ENCODE data around the gene HPSE2.

GRCh38 chr10:98687685-98688084 lies 548.0 kb downstream of the HPSE2 start:
- TF ChIP-seq, protein P1, sequence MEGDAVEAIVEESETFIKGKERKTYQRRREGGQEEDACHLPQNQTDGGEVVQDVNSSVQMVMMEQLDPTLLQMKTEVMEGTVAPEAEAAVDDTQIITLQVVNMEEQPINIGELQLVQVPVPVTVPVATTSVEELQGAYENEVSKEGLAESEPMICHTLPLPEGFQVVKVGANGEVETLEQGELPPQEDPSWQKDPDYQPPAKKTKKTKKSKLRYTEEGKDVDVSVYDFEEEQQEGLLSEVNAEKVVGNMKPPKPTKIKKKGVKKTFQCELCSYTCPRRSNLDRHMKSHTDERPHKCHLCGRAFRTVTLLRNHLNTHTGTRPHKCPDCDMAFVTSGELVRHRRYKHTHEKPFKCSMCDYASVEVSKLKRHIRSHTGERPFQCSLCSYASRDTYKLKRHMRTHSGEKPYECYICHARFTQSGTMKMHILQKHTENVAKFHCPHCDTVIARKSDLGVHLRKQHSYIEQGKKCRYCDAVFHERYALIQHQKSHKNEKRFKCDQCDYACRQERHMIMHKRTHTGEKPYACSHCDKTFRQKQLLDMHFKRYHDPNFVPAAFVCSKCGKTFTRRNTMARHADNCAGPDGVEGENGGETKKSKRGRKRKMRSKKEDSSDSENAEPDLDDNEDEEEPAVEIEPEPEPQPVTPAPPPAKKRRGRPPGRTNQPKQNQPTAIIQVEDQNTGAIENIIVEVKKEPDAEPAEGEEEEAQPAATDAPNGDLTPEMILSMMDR (IDR thresholded peaks at IDR 0.05; ENCODE audit: borderline replicate concordance, extremely low read depth, low read length, poor library complexity, severe bottlenecking): no peak
- no peak for TF ChIP-seq EZH2 (IDR thresholded peaks at IDR 0.05; ENCODE audit: borderline replicate concordance, low read depth, low read length, severe bottlenecking)

Data from DND-41 (cell line).